ENCODE data around the gene LCNL1. TPM values are rescaled to one million over a fixed set of nuclear protein-coding genes. Genes with fewer than 3 reads are reported as not detected.
A peak's percentile ranks its signal among the peaks of the same experiment; 100 is the strongest.

The LCNL1 gene
- total RNA-seq, 1 donor from 2014 or later: not detected

DNA sequence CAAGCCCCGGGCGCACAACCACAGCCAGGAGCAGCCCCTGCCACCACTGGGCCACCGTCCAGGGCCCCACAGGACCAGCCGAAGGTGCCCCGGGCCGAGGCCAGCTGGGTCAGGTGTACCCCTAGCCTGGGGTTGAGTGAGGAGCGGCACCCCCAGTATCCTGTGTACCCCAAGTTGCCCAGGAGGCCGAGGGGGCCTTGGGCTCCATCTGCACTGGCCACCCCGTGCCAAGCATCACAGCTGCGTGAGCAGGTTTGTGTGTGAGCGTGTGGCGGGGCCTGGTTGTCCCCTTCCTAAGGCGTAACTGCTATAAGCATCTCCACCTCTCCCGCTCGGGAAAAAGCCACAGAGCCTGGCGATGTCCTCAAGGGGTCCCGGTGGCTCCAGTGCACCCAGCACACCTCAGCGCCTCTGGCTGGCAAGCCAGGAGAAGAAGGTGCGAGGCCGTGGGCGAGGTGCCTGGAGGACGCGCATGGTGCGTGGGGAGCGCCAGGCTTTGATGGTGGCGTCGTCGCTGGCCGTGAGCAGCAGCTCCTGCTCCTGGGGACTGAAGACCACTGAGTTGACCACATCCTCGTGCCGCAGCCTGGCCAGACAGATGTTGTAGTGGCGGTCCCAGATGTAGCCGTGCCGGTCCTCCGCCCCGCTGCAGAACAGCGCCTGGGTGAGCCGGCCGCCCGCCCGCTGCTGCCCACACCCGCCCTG, 42.1 kb upstream of the LCNL1 start:
- no peak overlapping the region for H3K27ac Mint-ChIP-seq
- H3K36me3 ChIP-seq: no peaks in the 10 kb centered on the region

DNA sequence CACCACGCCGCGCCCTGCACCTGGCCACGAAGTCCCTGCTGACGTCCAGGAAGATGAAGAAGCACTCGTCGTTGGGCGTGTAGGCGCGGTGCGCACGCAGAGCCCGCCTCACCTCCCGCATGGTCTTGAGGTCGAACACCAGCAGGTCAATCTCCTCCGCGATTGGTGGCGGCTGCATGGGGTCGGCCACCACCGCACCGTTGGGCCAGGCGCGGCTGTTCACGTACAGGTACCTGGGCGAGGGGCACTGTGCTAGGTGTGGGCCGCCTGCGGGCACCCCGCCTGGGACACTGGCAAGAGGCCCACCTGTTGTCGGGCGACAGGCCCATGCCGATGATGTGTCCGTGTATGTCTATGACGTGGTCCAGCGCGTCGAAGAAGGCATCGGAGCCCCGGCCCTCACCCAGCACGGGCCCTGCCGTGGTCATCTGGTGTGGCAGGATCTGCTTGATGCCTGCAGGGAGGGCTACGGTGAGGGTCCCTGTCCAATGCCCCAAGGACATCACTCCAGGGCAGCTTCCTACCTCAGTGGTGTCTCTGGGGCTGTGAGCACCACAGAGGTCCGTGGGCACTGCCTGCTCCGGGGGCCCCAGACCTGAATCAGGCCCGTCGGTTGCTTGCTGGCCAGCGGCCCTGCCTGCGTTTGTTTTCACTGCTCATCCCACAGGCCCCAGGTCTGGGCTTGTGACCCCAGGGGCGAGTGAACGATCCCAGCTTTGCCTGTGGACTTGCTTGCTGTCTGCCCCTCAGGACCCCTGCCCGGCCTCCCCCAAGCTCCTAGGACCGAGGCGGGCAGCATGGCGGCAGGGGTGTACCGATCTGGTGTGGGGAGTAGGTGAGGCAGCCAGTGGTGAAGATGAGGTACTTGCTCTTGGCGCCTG, 41.3 kb upstream of the LCNL1 start:
- H3K27me3 Mint-ChIP-seq (ENCODE audit: insufficient read depth, low read depth): peaks cover 10% of the 10 kb centered on the region
- H3K4me3 Mint-ChIP-seq: no peak overlapping the region
- TF ChIP-seq EZH2 (IDR thresholded peaks at IDR 0.05) (no peak), EZH2phosphoT487 (IDR thresholded peaks at IDR 0.05) (no peak)
- TF ChIP-seq, protein P1, sequence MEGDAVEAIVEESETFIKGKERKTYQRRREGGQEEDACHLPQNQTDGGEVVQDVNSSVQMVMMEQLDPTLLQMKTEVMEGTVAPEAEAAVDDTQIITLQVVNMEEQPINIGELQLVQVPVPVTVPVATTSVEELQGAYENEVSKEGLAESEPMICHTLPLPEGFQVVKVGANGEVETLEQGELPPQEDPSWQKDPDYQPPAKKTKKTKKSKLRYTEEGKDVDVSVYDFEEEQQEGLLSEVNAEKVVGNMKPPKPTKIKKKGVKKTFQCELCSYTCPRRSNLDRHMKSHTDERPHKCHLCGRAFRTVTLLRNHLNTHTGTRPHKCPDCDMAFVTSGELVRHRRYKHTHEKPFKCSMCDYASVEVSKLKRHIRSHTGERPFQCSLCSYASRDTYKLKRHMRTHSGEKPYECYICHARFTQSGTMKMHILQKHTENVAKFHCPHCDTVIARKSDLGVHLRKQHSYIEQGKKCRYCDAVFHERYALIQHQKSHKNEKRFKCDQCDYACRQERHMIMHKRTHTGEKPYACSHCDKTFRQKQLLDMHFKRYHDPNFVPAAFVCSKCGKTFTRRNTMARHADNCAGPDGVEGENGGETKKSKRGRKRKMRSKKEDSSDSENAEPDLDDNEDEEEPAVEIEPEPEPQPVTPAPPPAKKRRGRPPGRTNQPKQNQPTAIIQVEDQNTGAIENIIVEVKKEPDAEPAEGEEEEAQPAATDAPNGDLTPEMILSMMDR (IDR thresholded peaks at IDR 0.05): no peak
- no peaks in the 10 kb centered on the region for H3K4me1 ChIP-seq
- no peaks in the 10 kb centered on the region for H3K27me3 ChIP-seq
- no peaks in the 10 kb centered on the region for H3F3A ChIP-seq (ENCODE audit: low read depth)
- no peaks in the 10 kb centered on the region for H3K9me3 Mint-ChIP-seq
- no peak overlapping the region for H3K4me2 ChIP-seq
- H3K4me1 Mint-ChIP-seq: peaks cover 3% of the 10 kb centered on the region
- no peak overlapping the region for H3K27ac ChIP-seq
- H3K27ac Mint-ChIP-seq: no peak overlapping the region
- H3K9ac ChIP-seq: no peak overlapping the region
- H2AFZ ChIP-seq (replicated peaks): no peak overlapping the region
- H3K4me3 ChIP-seq: no peak overlapping the region
- peaks cover 25% of the 10 kb centered on the region for H4K20me1 ChIP-seq (ENCODE audit: low read depth)
- no peaks in the 10 kb centered on the region for H3K9me3 ChIP-seq (ENCODE audit: low read depth)
- H3K36me3 Mint-ChIP-seq: peaks cover 14% of the 10 kb centered on the region
- peaks cover 10% of the 10 kb centered on the region for H3K79me2 ChIP-seq (ENCODE audit: low read depth)
- no peaks in the 10 kb centered on the region for H3K36me3 ChIP-seq
- DNase-seq (ENCODE audit: low spot score): no peak

More for the DNA sequence above, 42.1 kb upstream of the LCNL1 start:
- H3K27me3 Mint-ChIP-seq (ENCODE audit: insufficient read depth, low read depth): peaks cover 10% of the 10 kb centered on the region
- no peaks in the 10 kb centered on the region for H3K9me3 ChIP-seq (ENCODE audit: low read depth)
- H3K4me3 Mint-ChIP-seq: no peak overlapping the region
- no peak overlapping the region for H3K9ac ChIP-seq
- peaks cover 15% of the 10 kb centered on the region for H3K36me3 Mint-ChIP-seq
- no peak overlapping the region for H2AFZ ChIP-seq (replicated peaks)
- DNase-seq (ENCODE audit: low spot score): no peak
- no peaks in the 10 kb centered on the region for H3K27me3 ChIP-seq
- no peaks in the 10 kb centered on the region for H3K9me3 Mint-ChIP-seq
- H3K79me2 ChIP-seq (ENCODE audit: low read depth): peaks cover 10% of the 10 kb centered on the region
- H3F3A ChIP-seq (ENCODE audit: low read depth): peaks cover 2% of the 10 kb centered on the region
- H3K4me2 ChIP-seq: no peak overlapping the region
- H3K4me3 ChIP-seq: no peak overlapping the region
- TF ChIP-seq EZH2phosphoT487 (IDR thresholded peaks at IDR 0.05): no peak
- TF ChIP-seq, protein P1 (IDR thresholded peaks at IDR 0.05): no peak
- TF ChIP-seq EZH2 (IDR thresholded peaks at IDR 0.05): no peak
- peaks cover 3% of the 10 kb centered on the region for H3K4me1 Mint-ChIP-seq
- no peak overlapping the region for H3K27ac ChIP-seq
- H4K20me1 ChIP-seq (ENCODE audit: low read depth): peaks cover 25% of the 10 kb centered on the region
- no peaks in the 10 kb centered on the region for H3K4me1 ChIP-seq

DNA sequence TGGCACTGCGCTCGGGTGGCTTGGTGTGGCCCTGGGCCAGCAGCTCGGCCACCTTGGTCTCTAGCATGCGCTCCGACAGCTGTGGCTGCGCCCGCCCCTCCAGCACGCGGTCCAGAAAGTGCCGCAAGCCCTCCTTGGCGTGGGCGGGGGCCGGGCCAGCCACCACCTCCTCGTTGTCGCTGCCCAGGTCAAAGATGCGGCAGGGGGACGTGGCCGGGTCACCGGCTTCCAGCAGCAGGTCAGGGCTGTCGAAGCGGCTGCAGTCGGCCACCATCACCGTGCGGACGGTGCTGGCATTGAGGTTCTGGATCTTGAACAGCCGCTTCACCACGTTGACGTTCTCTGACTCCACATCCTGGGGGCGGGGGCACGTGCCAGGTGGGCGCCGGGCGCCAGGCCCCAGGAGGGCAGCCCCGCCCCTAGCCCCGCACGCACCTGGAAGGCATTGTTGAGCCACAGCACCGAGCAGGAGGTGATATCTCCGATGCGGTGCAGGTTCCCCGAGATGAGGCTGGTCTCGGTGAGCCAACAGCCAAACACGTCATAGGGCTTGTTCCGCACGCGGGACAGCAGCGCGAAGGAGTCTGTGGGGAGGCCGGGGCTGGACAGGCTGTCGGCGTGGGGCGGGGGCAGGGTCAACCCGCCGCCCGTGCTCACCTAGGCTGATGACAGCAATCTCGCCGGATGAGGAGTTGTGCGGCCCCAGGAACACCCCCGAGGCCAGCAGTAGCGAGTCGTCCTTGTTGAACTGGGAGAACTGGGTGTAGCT, 40.5 kb upstream of the LCNL1 start:
- H3F3A ChIP-seq (ENCODE audit: low read depth): peaks cover under 1% of the 10 kb centered on the region
- peaks cover 25% of the 10 kb centered on the region for H4K20me1 ChIP-seq (ENCODE audit: low read depth)
- H3K79me2 ChIP-seq (ENCODE audit: low read depth): peaks cover 10% of the 10 kb centered on the region
- no peak for DNase-seq (ENCODE audit: low spot score)
- H3K36me3 Mint-ChIP-seq: peaks cover 9% of the 10 kb centered on the region
- no peak overlapping the region for H3K4me3 ChIP-seq
- H2AFZ ChIP-seq (replicated peaks): no peak overlapping the region
- TF ChIP-seq, protein P1 (IDR thresholded peaks at IDR 0.05): no peak
- no peak for TF ChIP-seq EZH2 (IDR thresholded peaks at IDR 0.05)
- TF ChIP-seq EZH2phosphoT487 (IDR thresholded peaks at IDR 0.05): no peak
- H3K27me3 Mint-ChIP-seq (ENCODE audit: insufficient read depth, low read depth): peaks cover 10% of the 10 kb centered on the region
- no peak overlapping the region for H3K27ac ChIP-seq
- H3K4me3 Mint-ChIP-seq: peak overlapping the region; percentile 76
- no peaks in the 10 kb centered on the region for H3K9me3 ChIP-seq (ENCODE audit: low read depth)
- no peaks in the 10 kb centered on the region for H3K9me3 Mint-ChIP-seq
- no peaks in the 10 kb centered on the region for H3K4me1 ChIP-seq
- H3K27ac Mint-ChIP-seq: no peak overlapping the region
- no peaks in the 10 kb centered on the region for H3K27me3 ChIP-seq
- H3K4me1 Mint-ChIP-seq: peaks cover 3% of the 10 kb centered on the region
- H3K9ac ChIP-seq: no peak overlapping the region
- H3K4me2 ChIP-seq: no peak overlapping the region
- H3K36me3 ChIP-seq: no peaks in the 10 kb centered on the region
